Activated CD8-positive, alpha-beta memory T cell treated with anti-CD3 and anti-CD28 coated beads, Interleukin-2, amount 50 U/mL, for 24 hours (primary cell): ENCODE measurements around the gene SLC38A8.

Experiments used
- DNase-seq: peaks from one replicate; pipeline ENCODE4 v3.0.0-alpha.2; 2020; ENCODE audit errors: extremely low read depth

The SLC38A8 gene

GRCh38 chr16:84032458-84033178 lies 10.0 kb downstream of the SLC38A8 start:
- no peak for DNase-seq

DNA sequence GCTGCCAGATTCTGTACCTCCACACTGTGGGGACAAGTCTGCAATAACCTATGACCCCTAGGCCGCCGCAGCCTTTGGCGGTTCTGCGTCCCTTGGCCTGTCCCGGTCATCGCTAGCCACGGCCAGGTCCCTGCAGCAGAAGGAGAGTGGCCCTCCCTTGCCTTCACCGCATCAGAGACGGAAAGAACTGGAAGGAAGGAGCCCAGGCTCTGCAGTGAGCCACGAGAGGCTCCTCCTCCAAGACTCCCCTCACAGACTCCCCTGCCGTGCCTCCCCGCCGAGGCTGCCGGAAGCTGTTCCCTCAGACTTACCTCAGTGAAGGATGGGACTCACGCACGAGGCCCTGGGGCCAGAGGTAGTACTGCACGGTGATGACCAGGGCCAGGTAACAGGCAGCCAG lies 11.0 kb downstream of the SLC38A8 start:
- no peak for DNase-seq

DNA sequence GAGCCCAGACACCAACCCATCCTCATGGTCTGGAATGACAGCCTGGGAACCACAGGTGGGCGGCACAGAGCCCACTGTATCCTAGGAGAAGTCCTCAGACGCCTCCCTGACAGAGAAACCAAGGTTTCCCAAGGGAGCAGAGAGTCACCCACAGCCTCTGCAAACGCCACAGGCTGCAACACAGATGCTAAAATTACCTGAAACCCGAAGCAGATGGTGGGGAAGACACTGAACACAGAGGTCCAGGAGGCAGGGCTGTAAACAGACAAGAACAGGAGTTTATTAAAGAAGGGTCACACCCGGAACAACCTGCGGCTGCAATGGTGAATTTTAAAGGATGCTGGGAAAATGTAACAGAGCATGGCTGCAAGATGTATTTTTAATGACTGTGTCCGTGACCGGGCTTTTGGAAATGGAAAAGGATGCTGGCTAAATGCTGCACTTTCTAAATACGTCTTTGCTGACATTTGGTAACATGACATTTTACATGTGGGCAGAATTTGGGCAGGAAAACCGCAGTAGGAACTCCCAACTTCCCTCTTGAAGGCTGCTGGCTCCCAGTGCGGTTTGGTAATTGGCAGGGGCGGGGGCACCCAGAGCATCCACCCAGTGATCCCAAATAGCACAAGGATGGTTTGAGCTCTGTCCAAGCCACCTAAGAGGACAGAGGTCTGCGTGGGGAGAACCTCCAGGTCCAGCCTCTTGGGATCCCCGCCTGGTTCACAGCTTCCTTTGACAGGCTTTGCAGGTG lies 13.1 kb downstream of the SLC38A8 start:
- no peak for DNase-seq

GRCh38 chr16:84027625-84028024 lies 15.0 kb downstream of the SLC38A8 start:
- DNase-seq, result no peak

DNA sequence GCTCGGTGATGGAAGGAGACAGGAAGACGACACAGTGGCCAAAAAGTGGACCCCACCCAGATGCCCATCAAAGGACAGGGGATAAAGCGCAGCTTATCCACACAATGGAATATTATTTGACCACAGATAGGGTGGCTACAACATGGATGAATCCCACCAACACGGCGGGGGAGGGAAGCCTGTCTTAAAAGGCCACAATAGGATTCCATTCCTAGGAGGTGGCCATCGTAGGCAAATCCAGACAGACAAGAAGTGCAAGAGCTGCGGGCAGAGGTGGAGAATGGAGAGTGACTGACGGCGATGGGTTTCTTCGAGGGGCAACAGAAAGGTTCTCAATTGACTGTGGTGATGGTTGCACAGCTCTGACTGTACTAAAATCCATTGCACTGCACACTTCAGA lies 16.0 kb downstream of the SLC38A8 start:
- no peak for DNase-seq

DNA sequence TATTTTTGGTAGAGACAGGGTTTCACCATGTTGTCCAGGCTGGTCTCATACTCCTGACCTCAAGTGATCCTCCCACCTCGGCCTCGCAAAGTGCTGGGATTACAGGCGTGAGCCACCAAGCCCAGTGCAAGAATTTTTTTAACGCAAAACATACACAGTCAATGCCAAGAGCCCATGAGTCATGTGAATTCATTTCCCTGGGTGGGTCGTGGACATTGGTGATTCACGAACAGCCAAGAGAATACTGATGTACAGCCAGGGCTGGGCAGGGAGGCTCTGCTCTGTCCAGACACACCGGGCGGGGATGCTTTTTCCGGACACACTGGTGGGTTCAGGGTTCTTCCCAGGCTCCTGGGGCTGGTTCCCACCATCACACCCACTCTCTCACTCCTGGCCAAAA lies 17.7 kb downstream of the SLC38A8 start:
- DNase-seq, result no peak

- DNase-seq, result no peak
Measured at GRCh38 chr16:84022644-84023043, 20.0 kb downstream of the SLC38A8 start.

GRCh38 chr16:84021488-84021887 lies 21.1 kb downstream of the SLC38A8 start:
- no peak for DNase-seq

- DNase-seq, result no peak
Measured at GRCh38 chr16:84020353-84020752, 22.2 kb downstream of the SLC38A8 start.

DNA sequence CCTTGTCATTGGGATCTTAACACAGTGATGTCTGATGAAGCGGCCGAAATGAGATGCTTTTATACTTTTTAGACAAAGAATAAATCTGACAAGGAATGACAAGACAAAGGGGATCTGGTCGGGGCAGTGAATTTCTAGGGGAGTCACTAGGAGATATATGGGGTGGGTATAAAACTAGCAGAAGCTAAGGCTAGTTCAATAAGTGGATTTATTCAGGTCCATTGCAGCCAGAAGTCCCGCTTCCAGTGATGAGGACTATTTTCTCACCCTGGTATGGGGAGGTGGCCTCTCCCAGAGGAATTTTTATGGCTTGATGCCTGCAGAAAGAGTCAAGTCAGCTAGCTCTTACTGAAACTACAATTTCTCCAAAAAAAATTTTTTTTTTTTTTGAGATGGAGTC lies 23.9 kb downstream of the SLC38A8 start:
- no peak for DNase-seq

DNA sequence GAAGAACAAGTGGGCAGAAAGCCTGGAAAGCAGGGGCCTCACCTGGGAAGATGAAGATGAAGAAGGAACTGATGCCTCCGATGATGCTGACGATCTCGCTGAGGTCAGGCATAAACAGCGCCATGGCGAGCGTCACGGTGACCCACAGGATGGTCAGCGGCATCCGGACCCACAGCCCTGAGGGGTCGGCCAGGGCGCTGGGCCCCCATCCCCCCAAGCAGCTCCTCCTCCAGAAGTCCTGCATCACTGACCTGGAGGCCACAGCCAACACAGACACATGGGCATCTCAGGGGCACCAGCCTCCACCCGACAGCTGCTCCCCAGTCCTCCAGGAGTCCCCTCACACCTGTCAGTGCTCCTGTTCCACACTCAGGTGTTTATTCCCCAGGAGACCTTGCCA lies 26.1 kb downstream of the SLC38A8 start:
- no peak for DNase-seq

DNA sequence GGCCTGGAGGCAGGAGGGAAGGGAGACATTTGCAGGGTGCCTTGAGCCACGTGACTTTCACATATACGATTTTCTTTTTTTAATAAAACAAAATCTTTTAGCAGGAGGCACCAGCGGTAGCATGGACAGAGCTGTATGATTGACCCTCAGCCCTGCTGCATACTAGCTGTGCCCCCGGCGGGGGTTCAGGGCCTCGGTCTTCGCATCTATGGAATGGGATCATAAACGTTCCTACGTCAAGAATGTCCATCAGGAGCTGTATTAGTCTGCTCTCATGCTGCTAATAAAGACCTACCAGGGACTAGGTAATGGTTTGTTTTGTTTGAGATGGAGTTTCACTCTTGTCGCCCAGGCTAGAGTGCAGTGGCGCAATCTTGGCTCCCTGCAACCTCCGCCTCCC lies 27.2 kb downstream of the SLC38A8 start:
- DNase-seq, result no peak

DNA sequence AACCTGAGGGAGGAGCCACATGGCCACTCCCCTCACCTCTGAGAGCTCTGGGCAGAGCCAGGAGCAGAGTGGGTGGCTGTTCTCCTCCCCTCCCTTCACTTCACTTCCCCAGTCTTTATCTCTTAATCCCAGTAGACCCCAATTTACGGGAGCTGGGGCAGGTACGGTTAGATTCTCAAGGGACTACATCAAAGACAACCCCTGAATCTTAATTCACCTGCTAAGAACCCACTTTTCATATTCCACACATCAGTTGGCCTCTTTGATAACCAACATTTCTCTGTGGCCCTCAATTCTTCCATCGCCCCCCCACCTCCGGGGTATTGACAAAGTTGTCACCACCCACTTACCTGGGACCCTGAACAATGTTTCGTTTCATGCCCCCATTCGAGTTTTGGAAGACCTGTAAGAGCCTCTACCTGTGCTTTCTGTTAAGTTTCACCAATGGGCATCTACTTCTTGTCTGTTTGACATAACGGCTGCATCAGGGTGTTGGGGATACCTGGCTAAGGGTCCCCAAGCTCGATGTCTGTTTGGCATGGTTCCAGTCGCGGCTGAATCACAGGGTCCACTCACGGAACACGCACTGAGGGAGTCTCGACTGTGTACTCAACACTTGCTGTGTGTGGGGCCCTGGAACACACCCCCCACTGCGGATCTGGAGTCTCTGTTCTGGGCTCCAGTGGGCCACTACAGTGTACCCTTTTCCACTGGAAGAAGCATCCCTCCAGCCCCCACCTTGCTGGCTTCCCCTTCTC lies 27.8 kb downstream of the SLC38A8 start:
- no peak for DNase-seq

DNA sequence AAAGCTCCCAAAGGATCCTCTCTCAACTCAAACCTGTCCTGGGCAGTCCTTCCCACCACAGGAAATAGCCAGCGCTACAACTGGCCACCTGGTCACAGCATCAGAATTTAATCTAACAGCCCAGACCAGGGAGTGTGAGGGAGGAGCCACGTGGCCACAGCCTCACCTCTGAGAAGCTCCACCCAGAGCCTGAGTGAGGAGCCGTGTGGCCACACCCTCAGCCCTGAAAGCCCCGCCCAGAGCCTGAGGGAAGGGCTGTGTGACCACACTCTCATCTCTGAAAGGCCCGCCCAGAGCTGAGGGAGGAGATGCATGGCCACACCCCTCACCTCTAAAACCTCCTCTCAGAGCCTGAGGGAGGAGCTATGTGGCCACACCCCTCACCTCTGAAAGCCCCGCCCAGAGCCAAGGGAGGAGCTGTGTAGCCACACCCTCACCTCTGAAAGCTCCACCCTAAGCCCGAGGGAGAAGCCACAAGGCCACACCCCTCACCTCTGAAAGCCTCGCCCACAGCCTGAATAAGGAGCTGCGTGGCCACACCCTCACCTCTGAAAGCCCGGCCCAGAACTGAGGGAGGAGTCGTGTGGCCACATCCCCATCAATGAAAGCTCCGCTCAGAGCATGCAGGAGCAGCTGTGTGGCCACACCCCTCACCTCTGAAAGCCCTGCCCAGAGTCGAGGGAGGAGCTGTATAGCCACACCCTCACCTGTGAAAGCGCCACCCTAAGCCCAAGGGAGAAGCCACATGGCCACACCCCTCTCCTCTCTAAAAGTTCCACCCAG lies 28.6 kb downstream of the SLC38A8 start:
- DNase-seq, result peak; percentile 13

GRCh38 chr16:84009282-84009681 lies 33.3 kb downstream of the SLC38A8 start:
- DNase-seq, result no peak

- no peak for DNase-seq
Measured at GRCh38 chr16:84007965-84008364, 34.6 kb downstream of the SLC38A8 start.

DNA sequence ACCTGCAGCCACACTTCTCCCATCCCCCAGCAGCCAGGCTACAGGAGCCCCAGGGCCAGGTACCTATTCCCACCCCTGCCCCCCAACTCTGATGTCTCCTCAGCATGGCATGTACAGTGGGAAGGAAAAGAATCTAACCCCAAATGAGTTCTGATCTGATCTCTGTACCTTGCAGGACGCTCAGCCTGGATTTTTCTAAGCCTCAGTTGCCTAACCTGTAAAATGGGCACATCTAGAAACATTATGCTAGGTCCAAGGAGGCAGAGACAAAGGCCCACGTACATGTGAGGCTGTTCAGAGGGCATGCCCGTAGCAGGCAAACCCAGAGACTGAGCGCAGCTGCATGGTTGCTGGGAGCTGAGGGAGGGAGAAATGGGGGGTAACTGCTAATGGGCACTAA lies 35.1 kb downstream of the SLC38A8 start:
- no peak for DNase-seq

DNA sequence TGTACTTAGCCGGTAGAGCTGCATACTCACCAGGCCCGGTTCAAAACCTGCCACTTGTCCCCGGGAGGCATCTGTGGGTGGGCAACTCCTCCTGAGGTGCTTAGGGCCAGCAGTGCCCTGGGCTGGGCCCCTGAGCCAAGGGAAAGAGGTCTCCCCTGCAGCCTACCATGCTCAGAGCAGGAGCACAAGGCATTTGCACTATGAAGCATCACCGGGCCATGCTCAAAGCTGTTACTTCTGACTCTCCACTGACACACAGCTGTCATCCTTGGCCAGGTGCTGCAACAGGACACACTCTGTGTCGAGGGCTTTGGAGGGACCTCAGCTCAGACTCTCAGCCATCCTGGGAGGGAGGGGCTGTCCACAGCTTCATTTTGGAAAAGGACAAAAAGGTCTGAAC lies 37.2 kb downstream of the SLC38A8 start:
- DNase-seq, result no peak

DNA sequence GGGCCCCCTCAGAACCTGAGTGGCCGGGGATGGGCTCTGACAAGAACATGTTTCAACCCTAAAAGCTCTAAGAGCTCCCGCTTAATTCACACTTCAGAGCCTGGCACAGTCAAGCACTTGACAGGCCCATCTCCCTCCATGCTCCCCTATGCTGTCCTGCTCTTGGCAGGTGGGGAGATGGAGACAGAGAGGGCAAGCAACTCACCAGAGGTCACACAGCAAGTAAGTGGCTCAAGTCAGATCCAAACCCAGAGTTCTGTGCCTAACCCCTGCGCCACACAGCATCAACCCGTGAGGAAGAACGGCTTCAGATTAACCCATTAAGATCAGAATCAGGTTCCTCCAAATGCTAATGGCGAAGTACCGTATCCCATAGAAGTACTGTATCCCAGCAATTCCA lies 38.2 kb downstream of the SLC38A8 start:
- no peak for DNase-seq

GRCh38 chr16:84003038-84003437 lies 39.6 kb downstream of the SLC38A8 start:
- DNase-seq, result no peak

GRCh38 chr16:84001726-84002125 lies 40.9 kb downstream of the SLC38A8 start:
- no peak for DNase-seq
